ENCODE measurements around the gene SEPTIN5. TPM values are rescaled to one million over a fixed set of nuclear protein-coding genes. Genes with fewer than 3 reads are reported as not detected.

SEPTIN5 gene
- total RNA-seq, 1 donor from 2014 or later: 152 TPM

DNA sequence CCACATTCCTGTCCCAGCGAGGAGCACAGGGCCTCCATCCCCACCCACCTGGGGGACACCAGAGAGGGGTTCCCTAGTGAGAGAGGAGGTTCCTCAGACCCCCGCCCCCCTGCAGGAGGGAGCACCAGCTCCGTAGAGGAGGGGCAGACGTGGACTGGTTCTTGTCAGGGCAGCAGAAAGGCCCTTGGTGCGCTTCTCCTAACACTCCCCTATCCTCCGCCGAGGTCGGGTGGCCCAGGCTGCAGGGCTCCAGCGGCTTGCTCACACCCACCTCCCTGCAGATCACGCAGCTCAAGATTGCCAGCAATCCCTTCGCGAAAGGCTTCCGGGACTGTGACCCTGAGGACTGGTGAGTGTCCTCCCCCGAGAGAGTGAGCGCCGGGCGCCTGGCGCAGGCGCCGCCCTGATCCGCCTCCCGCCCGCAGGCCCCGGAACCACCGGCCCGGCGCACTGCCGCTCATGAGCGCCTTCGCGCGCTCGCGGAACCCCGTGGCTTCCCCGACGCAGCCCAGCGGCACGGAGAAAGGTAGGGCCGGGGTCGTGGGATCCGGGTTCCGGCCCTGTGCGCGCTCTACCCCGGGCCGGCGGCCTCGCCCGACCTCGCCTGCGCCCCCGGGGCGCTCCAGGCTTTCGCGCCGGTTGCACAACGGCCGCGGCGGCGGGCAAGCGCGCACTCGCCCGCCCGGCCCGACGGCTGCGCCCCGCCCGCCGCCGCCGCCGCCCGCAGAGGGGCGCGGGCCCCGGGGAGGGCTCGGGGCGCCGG, 51.4 kb downstream of the SEPTIN5 start:
- intact Hi-C loops (cut with micrococcal nuclease): no loop called here
- DNase-seq (peak; percentile 55), ATAC-seq (peak; percentile 44)

- peak; percentile 24 for DNase-seq
- ATAC-seq: no peak
- intact Hi-C loops (cut with micrococcal nuclease): no loop called here
Observed at GRCh38 chr22:19766240-19766510, 51.9 kb downstream of the SEPTIN5 start.

DNA sequence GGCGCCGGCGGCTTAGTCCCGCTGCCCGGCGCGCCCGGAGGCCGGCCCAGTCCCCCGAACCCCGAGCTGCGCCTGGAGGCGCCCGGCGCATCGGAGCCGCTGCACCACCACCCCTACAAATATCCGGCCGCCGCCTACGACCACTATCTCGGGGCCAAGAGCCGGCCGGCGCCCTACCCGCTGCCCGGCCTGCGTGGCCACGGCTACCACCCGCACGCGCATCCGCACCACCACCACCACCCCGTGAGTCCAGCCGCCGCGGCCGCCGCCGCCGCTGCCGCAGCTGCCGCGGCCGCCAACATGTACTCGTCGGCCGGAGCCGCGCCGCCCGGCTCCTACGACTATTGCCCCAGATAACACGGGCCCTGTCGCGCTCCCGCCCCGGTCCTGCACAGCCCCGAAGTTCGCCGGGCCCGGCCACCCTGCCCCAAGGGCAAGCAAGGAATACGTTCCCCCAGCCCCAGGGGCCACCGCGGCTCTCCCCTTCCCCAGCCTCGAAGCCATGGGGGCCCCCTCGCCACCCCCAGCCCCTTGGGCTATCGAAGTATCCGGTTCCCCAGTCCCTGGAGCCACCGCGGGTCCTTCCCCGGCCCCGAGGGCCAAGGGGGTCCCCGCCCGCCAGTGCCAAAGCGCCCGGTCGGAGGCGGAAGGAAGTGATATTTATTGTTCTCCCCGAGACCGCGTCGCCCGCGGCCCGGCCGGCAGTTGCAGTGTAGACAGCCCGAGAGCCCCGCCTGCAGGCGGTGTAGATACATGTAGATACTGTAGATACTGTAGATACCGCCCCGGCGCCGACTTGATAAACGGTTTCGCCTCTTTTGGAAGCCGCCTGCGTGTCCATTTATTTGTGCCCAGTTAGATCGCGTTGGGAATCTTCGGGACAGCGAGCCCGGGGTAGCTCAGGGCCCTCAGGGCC, 52.5 kb downstream of the SEPTIN5 start:
- peak; percentile 66 for ATAC-seq
- peak; percentile 74 for DNase-seq
- intact Hi-C loops (cut with micrococcal nuclease): no loop called here

- DNase-seq (peak; percentile 66), ATAC-seq (peak; percentile 59)
Observed at GRCh38 chr22:19767427-19768341, 53.4 kb downstream of the SEPTIN5 start.

GRCh38 chr22:19769393-19769715, 55.1 kb downstream of the SEPTIN5 start:
- ATAC-seq: no peak
- peak; percentile 22 for DNase-seq
- intact Hi-C loops (cut with micrococcal nuclease): no loop called here

More at GRCh38 chr22:19767427-19768341, 53.4 kb downstream of the SEPTIN5 start:
- intact Hi-C loops (cut with micrococcal nuclease): no loop called here

DNA sequence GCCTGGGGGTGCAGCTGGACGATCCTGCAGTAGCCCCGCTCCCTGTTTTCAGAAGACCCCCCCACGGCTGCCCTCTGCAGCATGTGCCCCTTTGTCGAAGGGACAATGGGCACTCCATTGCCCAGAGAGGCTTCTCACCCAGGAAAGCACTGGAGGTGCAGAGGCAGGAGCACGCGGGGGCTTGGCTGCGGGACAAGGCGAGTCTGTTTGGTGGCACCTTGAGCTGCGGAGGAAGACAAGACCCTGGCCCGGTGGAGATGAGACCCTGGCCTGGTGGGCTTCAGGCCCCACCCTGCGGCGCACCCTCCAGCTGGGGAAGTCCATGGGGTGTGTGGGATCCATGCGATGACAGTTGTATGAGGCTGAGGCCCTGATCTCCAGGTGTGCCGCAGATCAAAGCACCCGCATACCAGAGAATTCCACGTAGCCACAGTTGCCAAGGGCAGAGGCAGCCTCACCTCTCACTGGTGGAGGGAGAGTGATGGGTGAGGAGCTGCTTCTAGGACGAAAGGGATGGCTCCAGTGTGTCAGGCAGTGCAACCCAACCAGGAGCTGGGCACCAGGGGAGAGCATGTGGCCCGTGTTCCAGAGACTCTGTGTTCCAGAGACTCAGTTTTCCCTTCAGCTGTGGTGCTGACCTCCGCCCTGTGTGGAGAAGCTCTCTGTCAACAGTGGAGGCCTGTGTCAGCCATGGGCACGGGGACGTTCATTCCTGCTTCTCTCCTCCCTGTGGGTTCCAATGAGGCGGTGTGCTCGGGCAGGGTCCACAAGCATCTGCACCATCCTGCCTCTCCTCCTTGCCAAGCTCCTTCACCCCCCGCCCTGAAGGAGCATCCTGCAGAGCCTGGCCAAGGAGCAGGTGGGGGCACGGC, 56.3 kb downstream of the SEPTIN5 start:
- ATAC-seq (no peak), DNase-seq (peak; percentile 27)
- intact Hi-C loops (cut with micrococcal nuclease): no loop called here

DNA sequence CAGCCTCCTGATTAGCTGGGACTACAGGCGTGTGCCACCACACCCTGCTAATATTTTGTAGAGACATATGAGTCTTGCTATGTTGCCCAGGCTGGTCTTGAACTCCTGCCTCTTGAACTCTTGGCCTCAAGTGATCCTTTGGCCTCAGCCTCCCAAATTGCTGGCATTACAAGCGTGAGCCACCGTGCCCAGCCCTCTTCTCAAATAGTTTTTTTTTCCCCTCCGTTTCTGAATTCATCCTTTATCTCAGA, 58.0 kb downstream of the SEPTIN5 start:
- no peak for ATAC-seq

More for the DNA sequence above, 58.0 kb downstream of the SEPTIN5 start:
- no peak for DNase-seq
- intact Hi-C loops (cut with micrococcal nuclease): no loop called here

Other genes starting within 250 kb of the SEPTIN5 start
- 44.5 TPM for gene UFD1, start 235.3 kb upstream of the SEPTIN5 start, total RNA-seq
- gene CDC45, start 234.6 kb upstream of the SEPTIN5 start, total RNA-seq: 0.67 TPM
- 25.5 TPM for gene CLDN5, start 190.1 kb upstream of the SEPTIN5 start, total RNA-seq
- not detected for gene GP1BB, start 9.0 kb downstream of the SEPTIN5 start, total RNA-seq
- gene TBX1, start 46.3 kb downstream of the SEPTIN5 start, total RNA-seq: 3.6 TPM
- 3.4 TPM for gene GNB1L, start 140.4 kb downstream of the SEPTIN5 start, total RNA-seq
- gene RTL10, start 140.4 kb downstream of the SEPTIN5 start, total RNA-seq: 8.0 TPM
- 83.4 TPM for gene COMT, start 227.3 kb downstream of the SEPTIN5 start, total RNA-seq
- gene TXNRD2, start 227.3 kb downstream of the SEPTIN5 start, total RNA-seq: 42.4 TPM